Liver (tissue), 9 donors: ENCODE data around the gene MTIF3. TPM values are rescaled to one million over a fixed set of nuclear protein-coding genes. Genes with fewer than 3 reads are reported as not detected.
"Not testable (repeated sequence)": the region's sequence is repeated elsewhere in the genome, so short reads cannot be mapped to it uniquely, and the experiment has no call there.

ENCODE experiments used
- DNase-seq: peaks from one replicate; pipeline ENCODE4 v3.0.0-alpha.2; 2017; ENCODE audit warnings: low spot score
- H3K27ac ChIP-seq, 2 donors: one replicate each; pipeline ENCODE4 v1.7.0; 2013; ENCODE audit warnings: inconsistent platforms in 2 of 2, low read length in 2 of 2, control low read depth in 1 of 2, low read depth in 1 of 2, mild to moderate bottlenecking in 1 of 2
- H3K27me3 ChIP-seq, 4 donors: one replicate each; pipeline versions ENCODE4 v1.6.1 to v1.7.0; 2013; ENCODE audit warnings: low read length in 3 of 4, inconsistent platforms in 1 of 4, mild to moderate bottlenecking in 1 of 4, moderate library complexity in 1 of 4; ENCODE audit not compliant: control insufficient read depth in 4 of 4, insufficient read depth in 4 of 4
- H3K36me3 ChIP-seq, 4 donors: one replicate each; pipeline versions ENCODE4 v1.6.1 to v1.7.0; 2013; ENCODE audit warnings: low read length in 3 of 4, mild to moderate bottlenecking in 3 of 4, low read depth in 1 of 4, moderate library complexity in 1 of 4; ENCODE audit not compliant: control insufficient read depth in 4 of 4, insufficient read depth in 3 of 4
- H3K4me1 ChIP-seq, 4 donors: one replicate each; pipeline versions ENCODE4 v1.6.1 to v1.7.0; 2013; ENCODE audit warnings: low read length in 3 of 4, mild to moderate bottlenecking in 3 of 4, moderate library complexity in 1 of 4; ENCODE audit not compliant: control insufficient read depth in 4 of 4, insufficient read depth in 4 of 4
- H3K4me3 ChIP-seq, 3 donors: one replicate each; pipeline versions ENCODE4 v1.6.1 to v1.7.0; 2013; ENCODE audit warnings: low read length in 3 of 3, control low read depth in 1 of 3, low read depth in 1 of 3, mild to moderate bottlenecking in 1 of 3
- H3K9ac ChIP-seq, 2 donors: one replicate each; pipeline ENCODE4 v1.7.0; 2013; ENCODE audit warnings: low read length in 2 of 2, mild to moderate bottlenecking in 2 of 2, moderate library complexity in 2 of 2, control low read depth in 1 of 2, low read depth in 1 of 2
- H3K9me3 ChIP-seq, 4 donors: one replicate each; pipeline versions ENCODE4 v1.6.1 to v1.7.0; 2013; ENCODE audit warnings: low read length in 3 of 4; ENCODE audit not compliant: control insufficient read depth in 4 of 4
- EGR1 ChIP-seq, 2 donors: IDR thresholded peaks; 2 replicates each; pipeline ENCODE4 v1.6.1; 2016 to 2018; ENCODE audit warnings: antibody characterized with exemption in 2 of 2, low read depth in 2 of 2
- FOXA1 ChIP-seq: IDR thresholded peaks from 2 replicates; pipeline ENCODE4 v1.6.1; 2016; ENCODE audit warnings: antibody characterized with exemption
- FOXA2 ChIP-seq: IDR thresholded peaks from 2 replicates; pipeline ENCODE4 v1.6.1; 2016; ENCODE audit warnings: antibody characterized with exemption
- GABPA ChIP-seq, 2 donors: IDR thresholded peaks in 1 of 2; conservative IDR thresholded peaks in 1 of 2; 2 replicates each; pipeline ENCODE4 v1.6.1; 2016; ENCODE audit warnings: antibody characterized with exemption in 2 of 2, mild to moderate bottlenecking in 1 of 2, moderate library complexity in 1 of 2
- HNF4A ChIP-seq, 2 donors: conservative IDR thresholded peaks; 2 replicates each; pipeline ENCODE4 v1.6.1; 2016; ENCODE audit warnings: antibody characterized with exemption in 2 of 2, mild to moderate bottlenecking in 2 of 2
- HNF4G ChIP-seq: IDR thresholded peaks from 2 replicates; pipeline ENCODE4 v1.6.1; 2016; ENCODE audit warnings: antibody characterized with exemption
- JUND ChIP-seq, 2 donors: IDR thresholded peaks; 2 replicates each; pipeline ENCODE4 v1.6.1; 2016; ENCODE audit warnings: antibody characterized with exemption in 2 of 2
- NR2F2 ChIP-seq: IDR thresholded peaks from 2 replicates; pipeline ENCODE4 v1.6.1; 2016; ENCODE audit warnings: antibody characterized with exemption
- RAD21 ChIP-seq, 2 donors: IDR thresholded peaks; 2 replicates each; pipeline ENCODE4 v1.6.1; 2016; ENCODE audit warnings: antibody characterized with exemption in 2 of 2, mild to moderate bottlenecking in 2 of 2
- SP1 ChIP-seq: IDR thresholded peaks from 2 replicates; pipeline ENCODE4 v1.6.1; 2018; ENCODE audit warnings: antibody characterized with exemption, mild to moderate bottlenecking
- TAF1 ChIP-seq: conservative IDR thresholded peaks from 2 replicates; pipeline ENCODE4 v1.6.1; 2016; ENCODE audit warnings: antibody characterized with exemption, mild to moderate bottlenecking
- YY1 ChIP-seq: IDR thresholded peaks from 2 replicates; pipeline ENCODE4 v1.6.1; 2016; ENCODE audit warnings: antibody characterized with exemption, mild to moderate bottlenecking
- WGBS: extraction: QIAGEN DNeasy Blood & Tissue Kit; methylation state at CpG from one replicate; pipeline ENCODE4 v1.1.7; 2013; 5-methylcytosine and 5-hydroxymethylcytosine counted together
- polyA plus RNA-seq, 2 donors: library from polyadenylated mRNA; stranded (reverse) in 1 of 2; unstranded in 1 of 2; fragments of 200-250 nt in 1 of 2; fragments of >200 nt in 1 of 2; fragmentation: Nextera tagmentation in 1 of 2; extraction: Ambion mirVana in 1 of 2; gene quantifications; one replicate each; pipeline versions ENCODE4 v1.2.1 to v1.2.3, GENCODE V29; 2013 to 2015
- total RNA-seq, 2 donors: library from RNA; depleted of rRNA; stranded (reverse); fragments of >200 nt; gene quantifications; one replicate each; pipeline ENCODE4 v1.2.3, GENCODE V29; 2014
- TF ChIP-seq, protein P1 (sequence below): IDR thresholded peaks from 2 replicates; pipeline ENCODE4 v1.6.1; 2016; ENCODE audit warnings: antibody characterized with exemption
- TF ChIP-seq, protein P2 (sequence below): fragments of 150-350 bp; IDR thresholded peaks from 2 replicates; pipeline ENCODE4 v1.5.1; 2017; ENCODE audit warnings: improper control_type of control experiment, low read depth, low read length; ENCODE audit not compliant: missing input control
- TF ChIP-seq, protein P3 (sequence below): IDR thresholded peaks from 2 replicates; pipeline ENCODE4 v1.6.1; 2016; ENCODE audit warnings: antibody characterized with exemption
- donor health status: healthy.
- donor health status: healthy.
- donor health status: healthy.
- donor health status: healthy.
- donor health status: healthy.

The MTIF3 gene
- total and polyA plus RNA-seq, 4 donors: 28.0 to 62.1 (median 32.8) TPM

DNA sequence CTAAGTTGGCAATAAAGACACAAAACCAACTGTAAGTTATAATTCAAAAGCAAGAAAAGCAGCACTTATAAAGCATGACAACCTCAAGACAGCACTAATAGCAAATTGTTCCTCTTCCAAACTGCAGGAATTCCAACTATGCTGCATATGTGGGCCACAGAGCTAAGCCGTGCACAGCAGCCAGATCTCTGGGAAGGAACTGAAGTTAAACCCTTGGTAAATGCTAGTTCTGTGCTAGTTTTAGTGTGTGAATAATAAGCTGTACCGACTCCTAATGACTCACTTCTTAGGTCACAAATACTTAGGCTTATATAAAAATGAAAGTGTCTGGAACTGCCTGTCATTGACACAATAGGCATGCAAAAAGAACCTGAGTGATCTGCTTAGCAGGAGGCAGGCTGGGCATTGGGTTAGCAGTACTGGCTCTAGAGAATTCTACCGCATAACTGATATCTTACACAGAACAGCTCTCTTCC, 47.1 kb downstream of the MTIF3 start:
- Histone ChIP-seq H3K27ac (peak overlapping the region; percentile 84 to 94), H3K4me3 (no peak overlapping the region)

DNA sequence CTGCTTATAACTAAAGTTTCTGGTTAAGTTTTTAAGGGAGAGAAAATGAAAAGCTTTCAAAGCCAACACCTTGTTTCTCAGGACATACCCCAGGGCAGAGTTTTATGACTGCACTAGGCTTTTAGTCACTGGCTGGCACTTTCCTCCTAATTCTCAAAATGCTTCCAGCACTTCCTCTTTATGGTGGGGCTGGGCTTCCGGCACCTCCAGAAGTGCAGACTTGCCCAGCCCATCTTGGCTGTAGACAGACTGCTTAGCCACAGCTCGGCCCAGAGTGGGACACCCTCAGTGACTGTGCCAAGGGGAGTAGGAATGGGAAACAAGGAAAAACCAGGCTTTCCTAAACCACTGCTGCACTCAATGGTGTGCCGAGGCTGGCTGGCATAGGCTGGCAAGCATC, 49.2 kb downstream of the MTIF3 start:
- no peak overlapping the region for H3K4me3 ChIP-seq
- 63% methylated on average over 3 of the region's 3 CpGs for WGBS
- no peak for DNase-seq

More for the DNA sequence above, 47.1 kb downstream of the MTIF3 start:
- Histone ChIP-seq H3K9ac (peak overlapping the region in 1 of 2 donors; percentile 6), H3K4me1 (peaks cover 3 to 44% (median 32%) of the 10 kb centered on the region in 4 donors), H3K36me3 (no peaks in the 10 kb centered on the region), H3K9me3 (no peaks in the 10 kb centered on the region), H3K27me3 (no peaks in the 10 kb centered on the region)
- 15% methylated on average over 3 of the region's 3 CpGs for WGBS
- no peak for DNase-seq
- TF ChIP-seq FOXA1 (no peak), TAF1 (no peak)
- TF ChIP-seq, protein P1, sequence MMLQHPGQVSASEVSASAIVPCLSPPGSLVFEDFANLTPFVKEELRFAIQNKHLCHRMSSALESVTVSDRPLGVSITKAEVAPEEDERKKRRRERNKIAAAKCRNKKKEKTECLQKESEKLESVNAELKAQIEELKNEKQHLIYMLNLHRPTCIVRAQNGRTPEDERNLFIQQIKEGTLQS: no peak

DNA sequence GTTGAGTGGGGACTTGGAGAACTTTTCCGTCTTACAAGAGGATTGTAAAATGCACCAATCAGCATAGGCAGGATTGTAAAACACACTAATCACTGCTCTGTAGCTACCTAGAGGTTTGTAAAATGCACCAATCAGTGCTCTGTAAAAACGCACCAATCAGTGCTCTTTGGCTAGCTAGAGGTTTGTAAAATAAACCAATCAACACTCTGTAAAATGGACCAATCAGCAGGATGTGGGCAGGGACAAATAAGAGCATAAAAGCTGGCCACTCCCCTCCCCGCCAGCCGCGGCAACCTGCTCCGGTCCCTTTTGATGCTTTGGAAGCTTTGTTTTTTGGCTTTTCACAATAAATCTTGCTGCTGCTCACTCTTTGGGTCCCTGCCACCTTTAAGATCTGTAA, 50.0 kb downstream of the MTIF3 start:
- not testable (repeated sequence) for H3K9me3 ChIP-seq, H3K27me3 ChIP-seq, H3K36me3 ChIP-seq, DNase-seq, H3K4me3 ChIP-seq, H3K27ac ChIP-seq, H3K9ac ChIP-seq
- 83% methylated on average over 6 of the region's 6 CpGs for WGBS
- peaks cover under 1 to 32% (median 24%) of the 10 kb centered on the region in 4 donors for H3K4me1 ChIP-seq

More for the DNA sequence above, 49.2 kb downstream of the MTIF3 start:
- no peaks in the 10 kb centered on the region for H3K9me3 ChIP-seq
- H3K4me1 ChIP-seq: peaks cover 3 to 39% (median 32%) of the 10 kb centered on the region in 4 donors
- no peaks in the 10 kb centered on the region for H3K36me3 ChIP-seq
- H3K27ac ChIP-seq: no peak overlapping the region
- no peaks in the 10 kb centered on the region for H3K27me3 ChIP-seq
- TF ChIP-seq, protein P2, sequence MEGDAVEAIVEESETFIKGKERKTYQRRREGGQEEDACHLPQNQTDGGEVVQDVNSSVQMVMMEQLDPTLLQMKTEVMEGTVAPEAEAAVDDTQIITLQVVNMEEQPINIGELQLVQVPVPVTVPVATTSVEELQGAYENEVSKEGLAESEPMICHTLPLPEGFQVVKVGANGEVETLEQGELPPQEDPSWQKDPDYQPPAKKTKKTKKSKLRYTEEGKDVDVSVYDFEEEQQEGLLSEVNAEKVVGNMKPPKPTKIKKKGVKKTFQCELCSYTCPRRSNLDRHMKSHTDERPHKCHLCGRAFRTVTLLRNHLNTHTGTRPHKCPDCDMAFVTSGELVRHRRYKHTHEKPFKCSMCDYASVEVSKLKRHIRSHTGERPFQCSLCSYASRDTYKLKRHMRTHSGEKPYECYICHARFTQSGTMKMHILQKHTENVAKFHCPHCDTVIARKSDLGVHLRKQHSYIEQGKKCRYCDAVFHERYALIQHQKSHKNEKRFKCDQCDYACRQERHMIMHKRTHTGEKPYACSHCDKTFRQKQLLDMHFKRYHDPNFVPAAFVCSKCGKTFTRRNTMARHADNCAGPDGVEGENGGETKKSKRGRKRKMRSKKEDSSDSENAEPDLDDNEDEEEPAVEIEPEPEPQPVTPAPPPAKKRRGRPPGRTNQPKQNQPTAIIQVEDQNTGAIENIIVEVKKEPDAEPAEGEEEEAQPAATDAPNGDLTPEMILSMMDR: no peak
- TF ChIP-seq NR2F2 (no peak), HNF4A (conservative IDR thresholded peaks at IDR 0.05) (no peak), TAF1 (no peak), RAD21 (IDR thresholded peaks at IDR 0.05) (no peak), EGR1 (IDR thresholded peaks at IDR 0.05; ENCODE audit: low read depth in 2 of 2) (no peak), SP1 (no peak), FOXA2 (no peak), YY1 (no peak), HNF4G (no peak), GABPA (IDR thresholded peaks at IDR 0.05 in 1 of 2, conservative IDR thresholded peaks at IDR 0.05 in 1 of 2) (no peak), JUND (IDR thresholded peaks at IDR 0.05) (no peak)
- TF ChIP-seq, protein P1: no peak
- TF ChIP-seq, protein P3, sequence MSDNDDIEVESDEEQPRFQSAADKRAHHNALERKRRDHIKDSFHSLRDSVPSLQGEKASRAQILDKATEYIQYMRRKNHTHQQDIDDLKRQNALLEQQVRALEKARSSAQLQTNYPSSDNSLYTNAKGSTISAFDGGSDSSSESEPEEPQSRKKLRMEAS: no peak
- no peak overlapping the region for H3K9ac ChIP-seq
